Endothelial cell of umbilical vein (primary cell): ENCODE data around the gene PRDM16. TPM values are rescaled to one million over a fixed set of nuclear protein-coding genes. Genes with fewer than 3 reads are reported as not detected.

Source experiments
- BruUV-seq: library from RNA; stranded (reverse); fragments of 400-500 nt; replicated peaks from 2 replicates; lab custom pipeline; 2021; lab: Mats Ljungman, UMichigan
- CTCF ChIA-PET: fragments of 300-600, 350-600 bp; sonication (Branson Sonifier 250); formaldehyde crosslinking; loops from one replicate; lab custom pipeline; 2021; ENCODE audit warnings: antibody characterized with exemption, inconsistent platforms; lab: Charles Lee
- POLR2A ChIA-PET: fragments of 300-600, 350-600 bp; sonication (Branson Sonifier 250); formaldehyde crosslinking; loops from one replicate; lab custom pipeline; 2021; ENCODE audit warnings: antibody characterized with exemption, inconsistent platforms; lab: Charles Lee
- DNase-seq: peaks from one replicate; pipeline ENCODE4 v3.0.0-alpha.2; 2011; ENCODE audit warnings: low read depth, low spot score
- FAIRE-seq: peaks from 2 replicates; lab custom pipeline; 2011; peaks lifted over from hg19 to GRCh38; lab: Jason Lieb, UNC
- H2AFZ ChIP-seq: 2 replicates; pipeline ENCODE4 v1.6.0; 2012; ENCODE audit warnings: low read depth, low read length, control low read depth, inconsistent platforms
- H3K27ac ChIP-seq: 2 replicates; pipeline ENCODE4 v1.5.1; 2011; ENCODE audit warnings: low read depth, mild to moderate bottlenecking, control low read depth, low read length, moderate library complexity; ENCODE audit not compliant: insufficient read depth
- H3K27me3 ChIP-seq, 2 experiments: 2 replicates each; pipeline versions ENCODE4 v1.6.0 to v1.6.1; 2011; ENCODE audit warnings: low read length in 2 of 2, mixed read lengths in 1 of 2; ENCODE audit not compliant: control insufficient read depth in 2 of 2, insufficient read depth in 2 of 2
- H3K36me3 ChIP-seq, 2 experiments: 2 replicates in 1 of 2; 3 replicates in 1 of 2; pipeline ENCODE4 v1.5.1; 2011; ENCODE audit warnings: low read length in 2 of 2, mild to moderate bottlenecking in 1 of 2, moderate library complexity in 1 of 2; ENCODE audit not compliant: control insufficient read depth in 2 of 2, insufficient read depth in 2 of 2; ENCODE audit errors: extremely low read depth in 1 of 2
- H3K4me1 ChIP-seq: 3 replicates; pipeline ENCODE4 v1.5.1; 2011; ENCODE audit warnings: mild to moderate bottlenecking, low read length; ENCODE audit not compliant: control insufficient read depth, insufficient read depth; ENCODE audit errors: extremely low read depth
- H3K4me2 ChIP-seq: 2 replicates; pipeline ENCODE4 v1.6.1; 2011; ENCODE audit warnings: low read length, control low read depth, mixed read lengths; ENCODE audit not compliant: insufficient read depth
- H3K4me3 ChIP-seq, 3 experiments: fragments of 200-600 bp in 1 of 3; sonication (generic), shearing (Covaris generic) in 1 of 3; replicated peaks in 1 of 3; 2 replicates each; pipeline ENCODE4 v1.5.1; 2011 to 2016; ENCODE audit warnings: control low read depth in 3 of 3, low read length in 3 of 3, mild to moderate bottlenecking in 2 of 3, inconsistent platforms in 1 of 3, low read depth in 1 of 3, moderate library complexity in 1 of 3; ENCODE audit not compliant: insufficient read depth in 1 of 3
- H3K79me2 ChIP-seq: 2 replicates; pipeline ENCODE4 v1.6.0; 2012; ENCODE audit warnings: low read length, inconsistent platforms; ENCODE audit not compliant: control insufficient read depth, insufficient read depth
- H3K9ac ChIP-seq: replicated peaks from 2 replicates; pipeline ENCODE3; 2011; ENCODE audit warnings: low read length, control low read depth; ENCODE audit not compliant: insufficient read depth; ENCODE audit errors: extremely low read depth
- H3K9me1 ChIP-seq: replicated peaks from 3 replicates; pipeline ENCODE4 v1.6.0; 2011; ENCODE audit warnings: mild to moderate bottlenecking, low read length; ENCODE audit not compliant: control insufficient read depth, insufficient read depth; ENCODE audit errors: extremely low read depth
- H3K9me3 ChIP-seq: replicated peaks from 2 replicates; pipeline ENCODE4 v1.5.1; 2012; ENCODE audit warnings: low read length, inconsistent platforms; ENCODE audit not compliant: control insufficient read depth, insufficient read depth
- H4K20me1 ChIP-seq: replicated peaks from 2 replicates; pipeline ENCODE3; 2011; ENCODE audit warnings: mild to moderate bottlenecking, low read length; ENCODE audit not compliant: control insufficient read depth, insufficient read depth; ENCODE audit errors: extremely low read depth
- EZH2 ChIP-seq: IDR thresholded peaks from 2 replicates; pipeline ENCODE4 v1.6.1; 2012; ENCODE audit warnings: borderline replicate concordance, low read depth, mild to moderate bottlenecking, moderate library complexity, low read length, inconsistent platforms; ENCODE audit not compliant: severe bottlenecking
- FOS ChIP-seq: IDR thresholded peaks from 2 replicates; pipeline ENCODE4 v1.6.1; 2011; ENCODE audit warnings: mild to moderate bottlenecking, low read length, moderate library complexity, borderline replicate concordance; ENCODE audit not compliant: insufficient read depth
- GATA2 ChIP-seq: IDR thresholded peaks from 2 replicates; pipeline ENCODE4 v1.7.0; 2011; ENCODE audit warnings: low read depth, mild to moderate bottlenecking, moderate library complexity, mixed read lengths, low read length; ENCODE audit not compliant: insufficient read length, insufficient read depth
- JUN ChIP-seq: IDR thresholded peaks from 2 replicates; pipeline ENCODE4 v1.6.1; 2011; ENCODE audit warnings: borderline replicate concordance, low read depth; ENCODE audit not compliant: insufficient read length, insufficient read depth
- MAX ChIP-seq: IDR thresholded peaks from 2 replicates; pipeline ENCODE4 v1.6.1; 2011; ENCODE audit not compliant: insufficient read depth, insufficient read length
- MYC ChIP-seq: IDR thresholded peaks from one replicate; pipeline ENCODE4 v1.6.1; 2011; ENCODE audit warnings: mild to moderate bottlenecking, low read depth, low read length
- POLR2A ChIP-seq: IDR thresholded peaks from 2 replicates; pipeline ENCODE4 v1.6.1; 2012; ENCODE audit warnings: low read depth, mild to moderate bottlenecking, control low read depth, low read length
- POLR2AphosphoS5 ChIP-seq: IDR thresholded peaks from 2 replicates; pipeline ENCODE4 v1.6.1; 2012; ENCODE audit warnings: low read depth, mild to moderate bottlenecking, control low read depth, low read length, moderate library complexity; ENCODE audit not compliant: insufficient read depth
- dilution Hi-C: fragments of 300-500 bp; cut with MboI; formaldehyde crosslinking; loops from one replicate; pipeline ENCODE4 v1.15.0; 2019; ENCODE audit warnings: low sequenced_read_pairs; ENCODE audit not compliant: extremely low pct_ligation_motif_present
- intact Hi-C: fragments of 100-400 bp; cut with micrococcal nuclease; formaldehyde crosslinking; loops from one replicate; pipeline ENCODE4 v1.10.0; 2022
- polyA plus RNA-seq, 4 experiments: library from polyadenylated mRNA; depleted of rRNA in 3 of 4; stranded (reverse) in 3 of 4; unstranded in 1 of 4; fragments of >200 nt; gene quantifications; 2 replicates each; pipeline versions ENCODE4 v1.2.1 to v1.2.3, GENCODE V29; 2011 to 2012; ENCODE audit warnings: missing spikeins in 1 of 4
- total RNA-seq: library from RNA; stranded (reverse); gene quantifications from 2 replicates; pipeline ENCODE4 v1.2.3, GENCODE V29; 2021
- TF ChIP-seq, protein P1 (sequence below), 2 donors: IDR thresholded peaks; 1 replicate in 1 of 2; 2 replicates in 1 of 2; pipeline ENCODE4 v1.5.1; 2011; ENCODE audit warnings: low read length in 2 of 2, mild to moderate bottlenecking in 2 of 2, moderate library complexity in 2 of 2, control low read depth in 1 of 2, inconsistent platforms in 1 of 2, low read depth in 1 of 2; ENCODE audit not compliant: insufficient read depth in 1 of 2; ENCODE audit errors: extremely low read depth in 1 of 2

PRDM16 gene
- total and polyA plus RNA-seq, 2 donors (not counting 3 experiments of a cell fraction or from before 2014, with no cell fraction given): not detected

- dilution Hi-C loops: no loop called here
- Histone ChIP-seq H3K79me2 (no peaks in the 10 kb centered on the region), H3K4me1 (no peaks in the 10 kb centered on the region), H3K4me3 (no peak overlapping the region), H4K20me1 (no peaks in the 10 kb centered on the region), H3K36me3 (no peaks in the 10 kb centered on the region), H2AFZ (no peak overlapping the region), H3K9me1 (no peaks in the 10 kb centered on the region), H3K4me2 (no peak overlapping the region), H3K27me3 (peaks cover 2% of the 10 kb centered on the region in 2 experiments), H3K27ac (no peak overlapping the region), H3K9ac (no peak overlapping the region), H3K9me3 (no peaks in the 10 kb centered on the region)
- no peak for TF ChIP-seq FOS
- no peak for TF ChIP-seq POLR2AphosphoS5
- TF ChIP-seq MAX: no peak
- no peak for TF ChIP-seq MYC
- TF ChIP-seq GATA2: no peak
- TF ChIP-seq, protein P1, sequence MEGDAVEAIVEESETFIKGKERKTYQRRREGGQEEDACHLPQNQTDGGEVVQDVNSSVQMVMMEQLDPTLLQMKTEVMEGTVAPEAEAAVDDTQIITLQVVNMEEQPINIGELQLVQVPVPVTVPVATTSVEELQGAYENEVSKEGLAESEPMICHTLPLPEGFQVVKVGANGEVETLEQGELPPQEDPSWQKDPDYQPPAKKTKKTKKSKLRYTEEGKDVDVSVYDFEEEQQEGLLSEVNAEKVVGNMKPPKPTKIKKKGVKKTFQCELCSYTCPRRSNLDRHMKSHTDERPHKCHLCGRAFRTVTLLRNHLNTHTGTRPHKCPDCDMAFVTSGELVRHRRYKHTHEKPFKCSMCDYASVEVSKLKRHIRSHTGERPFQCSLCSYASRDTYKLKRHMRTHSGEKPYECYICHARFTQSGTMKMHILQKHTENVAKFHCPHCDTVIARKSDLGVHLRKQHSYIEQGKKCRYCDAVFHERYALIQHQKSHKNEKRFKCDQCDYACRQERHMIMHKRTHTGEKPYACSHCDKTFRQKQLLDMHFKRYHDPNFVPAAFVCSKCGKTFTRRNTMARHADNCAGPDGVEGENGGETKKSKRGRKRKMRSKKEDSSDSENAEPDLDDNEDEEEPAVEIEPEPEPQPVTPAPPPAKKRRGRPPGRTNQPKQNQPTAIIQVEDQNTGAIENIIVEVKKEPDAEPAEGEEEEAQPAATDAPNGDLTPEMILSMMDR (IDR thresholded peaks at IDR 0.05; ENCODE audit: extremely low read depth in 1 of 2, insufficient read depth in 1 of 2, low read depth in 1 of 2, low read length in 2 of 2): no peak
- no peak for TF ChIP-seq POLR2A
- no peak for TF ChIP-seq EZH2
- TF ChIP-seq JUN: no peak
- CTCF ChIA-PET: interaction anchor here (0.9 kb wide), 1 partner anchor 182 kb away, joined by 3 read pairs; no protein-coding TSS in a partner anchor
- intact Hi-C loops: no loop called here
- POLR2A ChIA-PET: no interaction called here
- no peak for DNase-seq
- no TSS peak for BruUV-seq
- FAIRE-seq: no peak
Observed at GRCh38 chr1:3436901-3437300, 367.9 kb downstream of the PRDM16 start.
